Stimulated activated CD4-positive, alpha-beta T cell treated with anti-CD3 and anti-CD28 coated beads, Interleukin-1b, Interleukin-23, amount 100 ng/mL, for 4 hours (primary cell): ENCODE measurements around the gene PC.
"Not testable (repeated sequence)": the region's sequence is repeated elsewhere in the genome, so short reads cannot be mapped to it uniquely, and the experiment has no call there.

Source experiments
- DNase-seq, 2 donors: peaks; one replicate each; pipeline ENCODE4 v3.0.0-alpha.2; 2020; ENCODE audit warnings: low read depth in 2 of 2

Gene PC, protein sequence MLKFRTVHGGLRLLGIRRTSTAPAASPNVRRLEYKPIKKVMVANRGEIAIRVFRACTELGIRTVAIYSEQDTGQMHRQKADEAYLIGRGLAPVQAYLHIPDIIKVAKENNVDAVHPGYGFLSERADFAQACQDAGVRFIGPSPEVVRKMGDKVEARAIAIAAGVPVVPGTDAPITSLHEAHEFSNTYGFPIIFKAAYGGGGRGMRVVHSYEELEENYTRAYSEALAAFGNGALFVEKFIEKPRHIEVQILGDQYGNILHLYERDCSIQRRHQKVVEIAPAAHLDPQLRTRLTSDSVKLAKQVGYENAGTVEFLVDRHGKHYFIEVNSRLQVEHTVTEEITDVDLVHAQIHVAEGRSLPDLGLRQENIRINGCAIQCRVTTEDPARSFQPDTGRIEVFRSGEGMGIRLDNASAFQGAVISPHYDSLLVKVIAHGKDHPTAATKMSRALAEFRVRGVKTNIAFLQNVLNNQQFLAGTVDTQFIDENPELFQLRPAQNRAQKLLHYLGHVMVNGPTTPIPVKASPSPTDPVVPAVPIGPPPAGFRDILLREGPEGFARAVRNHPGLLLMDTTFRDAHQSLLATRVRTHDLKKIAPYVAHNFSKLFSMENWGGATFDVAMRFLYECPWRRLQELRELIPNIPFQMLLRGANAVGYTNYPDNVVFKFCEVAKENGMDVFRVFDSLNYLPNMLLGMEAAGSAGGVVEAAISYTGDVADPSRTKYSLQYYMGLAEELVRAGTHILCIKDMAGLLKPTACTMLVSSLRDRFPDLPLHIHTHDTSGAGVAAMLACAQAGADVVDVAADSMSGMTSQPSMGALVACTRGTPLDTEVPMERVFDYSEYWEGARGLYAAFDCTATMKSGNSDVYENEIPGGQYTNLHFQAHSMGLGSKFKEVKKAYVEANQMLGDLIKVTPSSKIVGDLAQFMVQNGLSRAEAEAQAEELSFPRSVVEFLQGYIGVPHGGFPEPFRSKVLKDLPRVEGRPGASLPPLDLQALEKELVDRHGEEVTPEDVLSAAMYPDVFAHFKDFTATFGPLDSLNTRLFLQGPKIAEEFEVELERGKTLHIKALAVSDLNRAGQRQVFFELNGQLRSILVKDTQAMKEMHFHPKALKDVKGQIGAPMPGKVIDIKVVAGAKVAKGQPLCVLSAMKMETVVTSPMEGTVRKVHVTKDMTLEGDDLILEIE

DNA sequence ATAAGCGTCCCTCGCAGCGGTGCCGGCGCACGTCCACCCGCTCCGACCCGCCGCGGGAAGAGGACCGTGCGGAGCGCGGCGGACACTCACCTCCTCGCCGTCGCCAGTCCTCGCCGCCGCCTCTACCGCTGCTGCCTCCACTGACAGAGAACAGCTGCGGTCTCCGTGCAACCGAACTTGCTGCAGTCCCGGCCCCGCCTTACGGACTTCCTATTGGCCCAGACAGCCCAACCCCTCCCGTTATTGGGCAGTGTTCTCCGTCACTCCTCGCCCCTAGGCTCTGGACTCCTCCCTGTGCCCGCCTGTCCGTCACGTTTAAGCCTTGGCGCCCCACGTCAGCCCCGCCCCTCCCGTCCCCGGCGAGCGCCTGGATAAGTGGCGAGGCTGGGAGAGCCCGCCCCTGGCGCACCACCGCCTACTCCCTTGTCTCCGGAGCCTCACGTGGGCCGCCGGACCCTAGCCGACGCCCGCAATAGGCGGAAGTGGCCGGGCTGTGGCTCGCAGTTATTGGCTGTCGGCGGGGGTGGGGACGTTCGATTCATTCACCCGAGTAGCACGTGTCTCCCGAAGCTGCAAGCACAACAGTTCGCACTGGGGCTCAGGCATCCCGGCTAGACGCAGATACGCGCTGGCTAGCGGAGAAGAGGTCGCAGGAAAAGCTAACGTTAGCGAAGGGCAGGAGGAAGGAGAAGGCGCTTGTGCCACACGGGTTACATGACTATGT is at the start of gene PC:
TSS of gene PC (minus strand) at position 152 of the 724 bp plus-strand sequence. CDS start 86,224 bp downstream, outside the sequence.
- peak; percentile 92 to 95 for DNase-seq

DNA sequence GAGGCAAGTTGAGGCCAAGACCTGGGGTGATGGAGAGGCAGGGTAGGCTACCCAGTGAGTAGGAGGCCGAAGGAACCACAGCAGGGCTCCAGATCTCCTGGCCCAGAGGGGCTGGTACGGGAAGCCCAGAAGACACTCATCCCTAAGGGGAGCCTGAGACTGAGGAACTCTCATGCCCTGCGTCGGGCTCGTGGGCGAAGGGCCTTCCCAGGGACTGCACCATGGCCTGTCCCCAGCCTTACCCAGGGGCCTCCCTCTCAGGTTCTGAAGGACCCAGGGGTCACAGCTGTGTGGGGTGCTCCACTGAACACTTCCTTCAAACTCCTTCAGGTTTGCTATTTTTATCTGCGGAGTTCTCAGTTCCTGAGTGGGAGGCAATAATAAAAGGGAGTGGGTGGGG is 48.9 kb upstream of the PC start:
- DNase-seq = no peak

DNA sequence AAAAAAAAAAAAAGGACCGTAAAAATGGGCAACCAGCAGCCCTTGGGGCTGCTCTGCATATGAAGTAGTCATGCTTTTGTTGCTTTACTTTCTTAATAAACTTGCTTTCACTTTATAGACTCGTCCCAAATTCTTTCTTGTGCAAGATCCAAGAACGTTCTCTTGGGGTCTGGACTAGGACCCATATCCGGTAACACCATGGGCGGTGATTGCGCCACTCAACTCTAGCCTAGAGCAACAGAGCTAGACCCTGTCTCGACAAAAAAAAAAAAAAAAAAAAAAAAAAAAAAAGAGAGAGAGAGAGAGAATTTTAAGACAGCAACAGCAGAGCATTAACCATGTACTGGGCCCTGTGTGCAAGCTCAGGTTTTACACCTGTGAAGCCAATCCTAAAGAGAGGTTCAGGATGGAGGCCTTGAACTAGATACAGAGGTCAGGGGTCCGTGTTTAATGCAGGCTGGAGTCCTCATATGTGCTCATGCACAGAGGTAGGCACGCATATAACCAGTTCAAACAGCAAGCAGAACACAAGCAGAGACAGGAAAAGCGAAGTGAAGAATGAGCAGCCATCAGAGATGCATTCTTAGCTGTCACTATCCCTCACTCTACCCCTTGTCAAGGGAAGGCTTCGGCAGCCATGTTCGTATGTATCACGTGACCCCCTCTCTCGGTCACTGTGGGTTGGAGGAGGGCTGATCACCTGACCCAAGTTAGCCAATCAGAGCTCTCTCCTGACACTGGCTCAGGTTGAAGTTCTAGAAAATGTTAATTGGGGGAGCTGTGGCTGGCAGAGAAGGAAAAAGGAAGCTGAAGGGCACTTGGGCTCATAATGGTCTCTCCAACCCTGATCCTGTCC is 48.1 kb upstream of the PC start:
- no peak for DNase-seq

DNA sequence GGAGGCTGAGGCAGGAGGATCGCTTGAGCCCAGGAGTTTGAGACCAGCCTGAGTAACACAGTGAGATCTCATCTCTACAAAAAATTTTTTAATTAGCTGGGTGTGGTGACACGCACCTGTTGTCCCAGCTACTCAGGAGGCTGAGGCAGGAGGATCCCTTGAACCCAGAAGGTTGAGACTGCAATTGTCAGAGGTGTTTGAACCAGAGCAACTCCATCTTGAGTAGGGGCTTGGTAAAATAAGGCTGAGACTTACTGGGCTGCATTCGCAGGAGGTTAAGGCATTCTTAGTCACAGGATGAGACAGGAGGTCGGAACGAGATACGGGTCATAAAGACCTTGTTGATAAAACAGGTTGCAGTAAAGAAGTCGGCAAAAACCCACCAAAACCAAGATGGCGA is 47.0 kb upstream of the PC start:
- DNase-seq = not testable (repeated sequence)

DNA sequence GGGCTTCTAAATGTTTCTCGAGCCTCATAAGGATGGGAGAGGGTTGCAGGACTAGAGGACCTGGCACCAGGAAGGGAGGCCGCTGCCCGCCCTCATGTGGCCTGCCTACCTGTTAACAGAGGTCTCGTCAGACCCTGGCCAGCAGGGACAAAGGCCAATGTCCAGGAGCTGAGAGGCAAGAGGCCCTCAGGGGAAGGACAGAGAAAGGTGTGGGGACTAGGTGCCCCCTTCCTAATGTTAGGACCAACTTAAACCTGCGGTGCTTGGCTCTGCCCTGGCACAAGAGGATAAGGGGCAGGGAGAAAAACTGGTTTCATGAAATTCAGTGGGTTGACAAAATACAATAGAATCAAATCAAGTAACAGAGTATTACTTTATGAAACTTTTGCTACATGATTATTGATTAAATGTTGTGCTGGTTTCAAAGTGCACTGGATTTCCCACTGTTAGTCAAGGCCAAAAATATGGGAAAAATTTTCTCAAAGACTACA is 44.8 kb upstream of the PC start:
- no peak for DNase-seq

DNA sequence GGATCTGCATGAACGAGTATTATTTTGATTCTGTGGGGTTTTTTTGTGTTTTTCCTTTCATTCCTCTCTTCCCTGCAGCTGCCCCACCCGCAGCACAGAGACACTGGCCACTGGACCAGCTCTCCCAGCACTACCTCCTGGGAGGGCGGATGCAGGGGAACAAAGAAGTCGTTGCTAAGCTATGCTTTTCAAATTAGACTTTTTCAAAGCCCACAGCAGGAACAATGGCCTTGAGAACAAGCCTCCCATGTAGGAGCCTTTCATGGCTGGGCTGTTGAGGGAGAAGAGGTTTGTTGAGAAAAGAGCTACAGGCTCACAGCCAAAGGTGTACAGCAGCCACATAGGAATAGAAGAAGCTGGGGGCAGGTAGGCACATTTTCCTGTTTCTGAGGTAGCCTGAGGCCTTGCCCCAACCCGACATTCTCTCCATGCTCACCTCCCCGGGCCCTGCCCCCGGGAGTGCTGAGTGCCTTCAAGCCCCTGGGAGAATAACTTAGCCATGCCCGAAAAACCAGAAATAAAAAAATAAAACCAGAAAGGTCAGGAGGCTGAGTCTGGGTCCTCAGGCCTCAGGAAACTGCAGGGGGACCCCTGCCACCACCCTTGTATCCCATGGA is 44.2 kb upstream of the PC start:
- DNase-seq = no peak

DNA sequence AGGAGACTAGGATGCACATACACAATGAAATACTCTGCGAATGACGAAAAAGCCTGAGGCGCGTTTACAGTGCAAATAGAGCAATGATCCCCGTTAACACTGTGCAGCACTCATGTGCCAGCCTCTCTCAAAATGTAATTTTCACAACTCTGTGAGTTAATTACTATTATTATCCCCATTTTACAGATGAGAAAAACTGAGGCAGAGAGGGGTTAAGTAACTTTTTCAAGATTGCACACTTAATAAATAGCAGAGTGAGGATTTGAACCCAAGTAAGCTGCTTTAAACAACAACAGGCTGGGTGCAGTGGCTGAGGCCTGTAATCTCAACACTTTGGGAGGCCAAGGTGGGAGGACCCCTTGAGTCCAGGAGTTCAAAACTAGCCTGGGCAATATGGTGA is 43.1 kb upstream of the PC start:
- DNase-seq = no peak

DNA sequence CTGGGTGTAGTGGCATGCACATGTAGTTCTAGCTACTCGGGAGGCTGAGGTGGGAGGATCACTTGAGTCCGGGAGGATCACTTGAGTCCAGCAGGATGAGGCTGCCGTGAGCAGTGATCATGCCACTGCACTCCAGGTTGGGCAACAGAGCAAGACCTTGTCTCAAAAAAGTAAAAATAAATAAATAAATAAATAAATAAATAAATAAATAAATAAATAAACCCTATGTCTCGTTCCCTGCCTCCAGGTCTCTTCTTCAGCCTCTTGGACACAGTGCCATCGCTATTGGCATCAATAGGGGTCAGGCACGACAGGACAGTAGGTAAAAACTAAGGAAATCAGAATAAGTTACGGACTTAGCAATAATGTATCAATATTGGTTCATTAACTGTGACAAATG is 41.4 kb upstream of the PC start:
- no peak for DNase-seq

DNA sequence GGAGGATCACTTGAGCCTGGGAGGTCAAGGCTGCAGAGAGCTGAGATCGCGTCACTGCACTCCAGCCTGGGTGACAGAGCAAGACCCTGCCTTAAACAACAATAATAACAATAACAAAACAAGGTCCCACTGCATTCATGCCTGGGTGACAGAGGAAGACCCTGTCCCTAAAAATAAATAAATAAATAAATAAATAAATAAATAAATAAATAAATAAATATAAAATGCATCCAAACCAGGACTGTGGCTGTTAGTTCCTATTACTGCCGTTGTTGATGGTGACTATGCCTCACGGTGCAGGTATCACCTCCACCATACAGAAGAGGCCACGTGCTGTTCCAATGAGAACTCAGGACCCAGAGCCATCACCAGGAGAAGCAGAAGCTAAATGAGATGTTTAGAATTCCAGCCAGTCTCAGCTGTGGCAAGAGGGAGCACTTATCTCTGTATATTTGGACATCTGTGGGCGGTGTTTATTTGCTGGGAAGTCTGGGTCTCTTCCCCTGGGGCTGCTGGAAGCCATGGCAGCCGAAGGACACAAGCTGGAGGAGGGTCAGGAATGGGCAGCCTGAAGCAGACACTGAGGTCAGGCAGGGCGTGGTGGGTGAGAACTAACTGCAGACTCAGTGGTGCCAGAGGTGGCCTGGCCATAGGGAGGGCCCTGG is 38.6 kb upstream of the PC start:
- DNase-seq = no peak

DNA sequence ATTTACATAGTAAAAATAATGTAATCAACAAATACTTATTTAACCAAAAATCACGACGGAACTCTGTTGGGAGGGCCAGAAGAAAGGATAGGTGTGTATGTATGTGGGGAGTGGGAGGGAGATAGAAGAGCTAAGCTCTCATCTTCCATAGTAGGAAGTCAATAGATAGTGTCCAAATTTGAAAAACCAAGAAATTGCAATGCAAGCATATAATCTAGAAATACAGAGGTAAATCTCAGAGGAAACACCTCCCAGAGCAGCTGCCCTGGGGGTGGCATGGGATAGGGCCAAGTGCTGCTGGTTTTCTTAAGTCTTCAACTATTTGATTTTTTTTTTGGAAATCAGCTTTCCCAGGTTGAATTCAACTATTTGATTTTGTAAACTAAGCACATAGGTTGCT is 33.9 kb upstream of the PC start:
- no peak for DNase-seq

DNA sequence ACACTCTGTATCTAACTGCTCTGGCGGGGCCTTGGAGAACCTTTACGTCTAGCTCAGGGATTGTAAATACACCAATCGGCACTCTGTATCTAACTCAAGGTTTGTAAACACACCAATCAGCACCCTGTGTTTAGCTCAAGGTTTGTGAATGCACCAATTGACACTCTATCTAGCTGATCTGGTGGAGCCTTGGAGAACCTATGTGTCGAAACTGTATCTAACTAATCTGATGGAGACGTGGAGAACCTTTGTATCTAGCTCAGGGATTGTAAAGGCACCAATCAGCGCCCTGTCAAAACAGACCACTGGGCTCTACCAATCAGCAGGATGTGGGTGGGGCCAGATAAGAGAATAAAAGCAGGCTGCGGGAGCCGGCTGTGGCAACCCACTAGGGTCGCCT is 31.2 kb upstream of the PC start:
- DNase-seq = not testable (repeated sequence)

DNA sequence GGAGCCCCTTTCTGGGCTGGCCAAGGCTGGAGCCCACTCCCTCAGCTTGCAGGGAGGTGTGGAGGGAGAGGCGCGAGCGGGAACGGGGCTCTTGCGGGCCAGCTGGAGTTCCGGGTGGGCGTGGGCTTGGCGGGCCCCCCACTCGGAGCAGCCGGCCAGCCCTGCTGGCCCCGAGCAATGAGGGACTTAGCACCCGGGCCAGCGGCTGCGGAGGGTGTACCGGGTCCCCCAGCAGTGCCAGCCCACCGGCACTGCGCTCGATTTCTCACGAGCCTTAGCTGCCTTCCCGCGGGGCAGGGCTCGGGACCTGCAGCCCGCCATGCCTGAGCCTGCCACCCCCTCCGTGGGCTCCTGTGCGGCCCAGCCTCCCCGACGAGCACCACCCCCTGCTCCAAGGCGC is 30.6 kb upstream of the PC start:
- DNase-seq = not testable (repeated sequence)

DNA sequence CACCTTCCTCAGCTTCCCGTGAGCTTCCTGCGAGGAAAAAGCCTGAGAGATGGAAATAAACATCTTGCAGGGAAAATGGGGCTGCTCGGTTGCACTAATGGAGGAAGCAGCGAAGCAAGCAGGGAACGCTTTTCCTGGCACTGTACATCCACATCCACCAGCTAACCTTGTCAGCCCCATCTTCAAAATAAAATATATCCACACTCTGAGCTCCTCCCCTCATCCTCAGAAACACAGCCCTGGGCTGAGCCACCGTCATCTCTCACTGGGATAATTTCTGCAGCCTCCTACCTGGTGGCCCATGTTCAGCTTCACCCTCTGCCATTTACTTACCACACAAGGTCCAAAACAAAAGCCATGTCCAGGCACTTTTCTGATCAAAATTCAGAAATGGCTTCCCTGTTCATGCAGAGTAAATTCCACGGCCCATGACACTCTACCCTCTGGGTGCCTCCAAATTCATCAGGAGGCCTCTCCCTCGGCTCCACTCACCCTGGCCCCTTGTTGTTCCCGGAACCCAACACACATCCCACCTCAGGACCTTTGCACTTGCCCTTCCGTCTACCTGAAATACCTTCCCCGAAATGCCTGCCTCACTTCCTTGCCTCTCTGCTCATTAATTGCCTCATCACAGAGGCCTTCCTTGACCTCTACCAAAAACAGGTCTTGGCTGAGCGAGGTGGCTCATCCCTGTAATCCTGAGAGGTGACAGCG is 29.9 kb upstream of the PC start:
- no peak for DNase-seq

DNA sequence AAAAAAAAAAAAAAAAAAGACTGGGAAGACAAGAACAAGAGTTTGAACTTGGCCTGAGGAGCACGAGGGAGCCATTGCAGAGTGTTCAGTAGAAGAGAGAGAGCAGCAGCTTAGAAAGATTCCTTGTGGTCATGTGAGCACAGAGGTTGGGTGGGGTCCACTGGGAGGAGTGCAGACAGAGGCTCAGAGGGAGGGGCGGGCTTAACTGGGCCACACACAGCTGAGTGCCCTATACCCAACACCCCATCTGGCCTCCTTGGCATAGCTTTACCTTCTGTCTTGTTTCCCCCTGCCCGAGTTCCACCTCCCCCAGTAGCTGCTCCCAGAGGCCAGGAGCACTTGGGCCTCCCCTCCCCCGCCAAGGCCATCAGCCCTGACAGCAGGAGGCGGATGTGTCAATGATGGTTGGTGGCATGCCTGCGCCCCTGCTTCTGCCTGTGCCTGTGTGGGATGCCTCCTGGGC is 29.0 kb upstream of the PC start:
- no peak for DNase-seq

DNA sequence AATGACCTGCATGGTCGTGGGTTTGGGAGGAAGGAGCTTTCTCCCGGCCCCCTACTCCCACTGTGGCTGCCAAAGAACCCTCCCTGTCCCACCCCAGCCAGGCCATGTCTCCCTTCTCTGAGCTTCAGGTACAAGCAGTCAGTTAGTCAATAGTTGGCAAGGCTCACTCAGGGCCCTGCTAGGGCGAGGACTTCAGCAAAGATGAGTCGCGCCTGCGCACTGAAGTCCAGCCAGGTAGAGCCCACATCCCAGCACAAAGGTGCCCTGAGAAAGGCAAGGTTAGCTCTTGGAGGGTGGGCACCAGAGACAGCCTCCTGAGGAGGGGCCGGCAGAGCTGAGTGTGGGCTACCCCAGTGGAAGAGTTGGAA is 28.0 kb upstream of the PC start:
- no peak for DNase-seq

DNA sequence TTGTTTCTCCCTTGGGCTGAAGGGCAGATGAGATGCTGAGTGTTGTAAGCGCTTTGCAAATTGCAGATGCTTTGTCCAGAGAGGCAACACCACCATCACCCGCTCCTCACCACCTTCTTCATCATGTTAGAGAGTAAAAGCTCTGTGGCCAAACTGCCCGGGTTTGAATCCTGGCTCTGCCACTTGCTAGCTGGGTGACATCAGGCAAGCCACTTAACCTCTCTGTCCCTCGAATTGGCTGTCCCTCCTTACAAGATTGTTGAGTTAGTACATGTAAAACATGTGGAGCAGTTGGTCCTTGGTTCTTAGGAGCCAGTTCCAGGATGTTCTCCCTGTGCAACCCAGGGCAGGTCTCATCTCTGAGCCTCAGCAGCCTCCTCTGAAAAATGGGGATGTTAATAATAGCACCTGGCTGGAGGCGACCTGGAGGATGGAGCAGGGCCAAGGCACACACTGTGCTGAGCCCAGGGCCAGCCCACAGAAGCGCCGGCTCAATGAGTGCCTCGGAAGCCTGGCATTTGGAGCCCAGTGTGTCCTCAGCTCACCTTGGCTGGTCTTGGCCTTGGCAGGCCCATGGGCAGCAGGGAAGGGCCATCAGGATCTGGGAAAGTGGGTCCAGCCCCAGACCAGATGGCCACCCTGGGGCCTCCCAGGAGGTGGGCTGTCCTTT is 27.5 kb upstream of the PC start:
- DNase-seq = no peak

DNA sequence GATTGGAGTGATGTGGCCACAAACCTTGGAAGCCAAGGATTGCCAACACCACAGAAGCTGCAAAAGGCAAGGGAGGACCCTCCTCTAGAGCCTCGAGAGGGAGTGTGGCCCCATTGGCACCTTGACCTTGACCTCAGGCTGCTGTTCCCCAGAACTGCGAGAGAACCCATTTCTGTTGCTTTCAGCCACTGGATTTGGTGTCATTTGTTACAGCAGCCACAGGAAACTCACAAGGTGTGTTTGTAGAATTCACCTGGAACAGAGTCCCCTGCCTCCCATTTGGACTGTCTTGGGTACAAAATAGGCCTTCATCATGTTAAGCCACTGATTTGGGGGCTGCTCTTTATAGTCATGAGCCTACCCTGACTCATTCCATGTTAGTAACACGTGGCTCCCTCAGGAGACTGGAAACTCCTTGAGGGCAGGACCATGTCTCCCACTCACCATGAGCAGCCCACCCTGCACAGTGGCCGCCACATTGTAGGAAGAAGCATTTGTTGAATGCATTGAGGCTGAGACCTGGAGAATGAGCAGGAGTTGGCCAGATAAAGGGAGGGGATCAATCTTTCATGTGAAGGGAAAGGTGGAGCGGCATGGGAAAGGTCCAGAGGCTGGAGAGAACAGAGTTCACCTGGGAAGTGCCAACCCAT is 25.2 kb upstream of the PC start:
- DNase-seq = no peak
